Gastroesophageal sphincter (tissue), 4 donors: Measurements from ENCODE around the gene PHETA2. TPM values are rescaled to one million over a fixed set of nuclear protein-coding genes. Genes with fewer than 3 reads are reported as not detected.

ENCODE experiments used
- ATAC-seq: fragments of 150-250 bp; one replicate; pipeline ENCODE4 v1.9.1; 2016; ENCODE audit warnings: mild to moderate bottlenecking, moderate library complexity
- H3K27ac ChIP-seq, 4 donors: fragments of 200-600 bp; sonication (generic) in 3 of 4; 1 replicate in 3 of 4; 2 replicates in 1 of 4; pipeline ENCODE4 v1.5.1; 2016 to 2019
- H3K27me3 ChIP-seq: fragments of 200-600 bp; sonication (generic); one replicate; pipeline ENCODE4 v1.5.1; 2019
- H3K36me3 ChIP-seq, 2 donors: fragments of 200-600 bp; sonication (generic); one replicate each; pipeline ENCODE4 v1.5.1; 2019; ENCODE audit warnings: control low read depth in 1 of 2
- H3K4me1 ChIP-seq, 3 donors: fragments of 200-600 bp; sonication (generic); 1 replicate in 2 of 3; 2 replicates in 1 of 3; pipeline ENCODE4 v1.5.1; 2016 to 2019; ENCODE audit warnings: control low read depth in 2 of 3
- H3K4me3 ChIP-seq, 2 donors: fragments of 200-600 bp; sonication (generic); one replicate each; pipeline ENCODE4 v1.5.1; 2019; ENCODE audit warnings: mild to moderate bottlenecking in 1 of 2, moderate library complexity in 1 of 2
- H3K9me3 ChIP-seq, 3 donors: fragments of 200-600 bp; sonication (generic); one replicate each; pipeline ENCODE4 v1.5.1; 2017 to 2019; ENCODE audit warnings: control low read depth in 2 of 3
- EP300 ChIP-seq: sonication (generic); formaldehyde crosslinking; IDR thresholded peaks from one replicate; pipeline ENCODE4 v1.6.1; 2017; ENCODE audit warnings: antibody characterized with exemption, mild to moderate bottlenecking
- POLR2A ChIP-seq, 2 donors: fragments of 450-650 bp; IDR thresholded peaks; one replicate each; pipeline ENCODE4 v1.6.1; 2017; ENCODE audit warnings: antibody characterized with exemption in 2 of 2, mild to moderate bottlenecking in 2 of 2, moderate library complexity in 1 of 2
- POLR2AphosphoS5 ChIP-seq: sonication (generic); formaldehyde crosslinking; IDR thresholded peaks from one replicate; pipeline ENCODE4 v1.6.1; 2017; ENCODE audit warnings: antibody characterized with exemption
- WGBS, 2 donors: methylation state at CpG; one replicate each; pipeline ENCODE4 v1.1.5; 2018; ENCODE audit warnings: low coverage in 1 of 2; 5-methylcytosine and 5-hydroxymethylcytosine counted together
- total RNA-seq, 4 donors: library from RNA; depleted of rRNA; stranded (reverse); fragments of >200 nt; gene quantifications; one replicate each; pipeline ENCODE4 v1.1.0, GENCODE V29; 2016
- TF ChIP-seq, protein P1 (sequence below), 4 experiments: fragments of 200-600 bp in 2 of 4; fragments of 450-650 bp in 2 of 4; sonication (generic) in 1 of 4; IDR thresholded peaks; one replicate each; pipeline ENCODE4 v1.5.1; 2017 to 2019; ENCODE audit warnings: antibody characterized with exemption in 4 of 4, mild to moderate bottlenecking in 2 of 4, moderate library complexity in 2 of 4

PHETA2 gene
- total RNA-seq, 4 donors from 2014 or later, result 19.1 to 32.1 (median 21.1) TPM

- peaks cover 0 to 74% of the 10 kb centered on the region in 2 donors for H3K36me3 ChIP-seq
These were observed 13.6 kb upstream of the PHETA2 start for GRCh38 chr22:42060489-42060888.

DNA sequence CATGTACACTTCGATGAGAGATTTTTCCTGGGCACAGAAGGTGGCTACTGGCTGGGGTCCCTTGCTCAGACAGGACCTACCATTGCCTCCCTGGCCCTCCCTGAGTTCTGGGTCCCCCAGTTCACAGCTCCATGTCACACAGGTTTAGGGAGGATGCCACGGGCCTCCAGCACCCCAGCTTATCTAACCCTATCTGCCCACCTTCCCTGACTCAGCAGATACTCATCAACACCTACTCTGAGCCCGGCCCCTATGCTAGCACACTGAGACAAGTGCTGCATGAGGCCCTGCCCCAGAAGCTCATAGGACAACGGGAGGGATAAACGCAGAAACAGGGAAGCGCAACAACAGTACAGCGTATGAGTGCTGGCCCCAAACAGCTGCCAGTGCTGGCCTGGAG is 13.0 kb upstream of the PHETA2 start:
- Histone ChIP-seq H3K4me1 (no peaks in the 10 kb centered on the region), H3K27ac (no peak overlapping the region), H3K4me3 (no peak overlapping the region), H3K36me3 (peaks cover 0 to 80% of the 10 kb centered on the region in 2 donors), H3K27me3 (no peaks in the 10 kb centered on the region), H3K9me3 (peaks cover 0 to 9% (median 0%) of the 10 kb centered on the region in 3 donors)
- no peak for ATAC-seq
- WGBS, 2 donors, result 94 to 100% methylated on average over 3 of the region's 7 CpGs
- TF ChIP-seq, protein P1, sequence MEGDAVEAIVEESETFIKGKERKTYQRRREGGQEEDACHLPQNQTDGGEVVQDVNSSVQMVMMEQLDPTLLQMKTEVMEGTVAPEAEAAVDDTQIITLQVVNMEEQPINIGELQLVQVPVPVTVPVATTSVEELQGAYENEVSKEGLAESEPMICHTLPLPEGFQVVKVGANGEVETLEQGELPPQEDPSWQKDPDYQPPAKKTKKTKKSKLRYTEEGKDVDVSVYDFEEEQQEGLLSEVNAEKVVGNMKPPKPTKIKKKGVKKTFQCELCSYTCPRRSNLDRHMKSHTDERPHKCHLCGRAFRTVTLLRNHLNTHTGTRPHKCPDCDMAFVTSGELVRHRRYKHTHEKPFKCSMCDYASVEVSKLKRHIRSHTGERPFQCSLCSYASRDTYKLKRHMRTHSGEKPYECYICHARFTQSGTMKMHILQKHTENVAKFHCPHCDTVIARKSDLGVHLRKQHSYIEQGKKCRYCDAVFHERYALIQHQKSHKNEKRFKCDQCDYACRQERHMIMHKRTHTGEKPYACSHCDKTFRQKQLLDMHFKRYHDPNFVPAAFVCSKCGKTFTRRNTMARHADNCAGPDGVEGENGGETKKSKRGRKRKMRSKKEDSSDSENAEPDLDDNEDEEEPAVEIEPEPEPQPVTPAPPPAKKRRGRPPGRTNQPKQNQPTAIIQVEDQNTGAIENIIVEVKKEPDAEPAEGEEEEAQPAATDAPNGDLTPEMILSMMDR (IDR thresholded peaks at IDR 0.05), result no peak

More at GRCh38 chr22:42060489-42060888, 13.6 kb upstream of the PHETA2 start:
- no peak overlapping the region for H3K27ac ChIP-seq
- TF ChIP-seq POLR2A (IDR thresholded peaks at IDR 0.05) (no peak), POLR2AphosphoS5 (no peak), EP300 (no peak)
- no peak for ATAC-seq
- WGBS, 2 donors, result no CpG with 5 or more reads among the region's 5 CpGs
- H3K4me3 ChIP-seq, result no peak overlapping the region
- no peaks in the 10 kb centered on the region for H3K4me1 ChIP-seq
- H3K9me3 ChIP-seq, result peaks cover 0 to 9% (median 0%) of the 10 kb centered on the region in 3 donors
- no peaks in the 10 kb centered on the region for H3K27me3 ChIP-seq

GRCh38 chr22:42062506-42063170 is 11.4 kb upstream of the PHETA2 start:
- ATAC-seq, result no peak
- Histone ChIP-seq H3K9me3 (no peaks in the 10 kb centered on the region), H3K27ac (no peak overlapping the region), H3K27me3 (no peaks in the 10 kb centered on the region), H3K4me1 (no peaks in the 10 kb centered on the region), H3K4me3 (no peak overlapping the region), H3K36me3 (peaks cover 0 to 96% of the 10 kb centered on the region in 2 donors)
- WGBS, 2 donors, result 88 to 100% methylated on average over 1 to 3 of the region's 10 CpGs
- TF ChIP-seq, protein P1 (IDR thresholded peaks at IDR 0.05), result no peak
- no peak for TF ChIP-seq EP300
- TF ChIP-seq POLR2AphosphoS5, result no peak
- TF ChIP-seq POLR2A (IDR thresholded peaks at IDR 0.05), result no peak

DNA sequence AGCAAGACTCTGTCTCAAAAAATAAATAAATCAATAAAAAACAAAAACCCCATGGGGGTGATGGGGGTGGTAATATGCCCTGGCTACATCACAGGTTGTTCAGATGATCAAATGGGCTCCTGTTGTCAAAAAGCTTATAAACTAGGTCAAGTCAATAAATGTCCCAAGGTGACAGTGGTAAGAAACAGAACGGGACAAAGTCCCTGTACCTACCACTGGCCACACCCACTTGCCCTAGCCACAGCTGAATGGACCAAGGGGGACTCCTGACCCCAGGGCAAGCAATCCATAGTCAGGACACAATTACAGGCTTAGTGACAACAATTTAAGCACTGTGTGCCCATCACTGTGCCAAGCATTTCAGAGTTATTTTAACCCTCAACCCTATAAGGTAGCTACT is 9.4 kb upstream of the PHETA2 start:
- WGBS, 2 donors, result 80% methylated on average over 1 of the region's 1 CpG; no CpG with 5 or more reads in 1 of the 2 donors
- no peak overlapping the region for H3K4me3 ChIP-seq
- H3K9me3 ChIP-seq, result no peaks in the 10 kb centered on the region
- H3K4me1 ChIP-seq, result peaks cover 0 to 17% (median under 1%) of the 10 kb centered on the region in 3 donors
- no peak overlapping the region for H3K27ac ChIP-seq
- H3K27me3 ChIP-seq, result no peaks in the 10 kb centered on the region
- peaks cover 0 to 89% of the 10 kb centered on the region in 2 donors for H3K36me3 ChIP-seq
- no peak for ATAC-seq
- no peak for TF ChIP-seq EP300
- no peak for TF ChIP-seq POLR2A (IDR thresholded peaks at IDR 0.05)
- TF ChIP-seq, protein P1 (IDR thresholded peaks at IDR 0.05), result no peak
- TF ChIP-seq POLR2AphosphoS5, result no peak

GRCh38 chr22:42065438-42066125 is 8.5 kb upstream of the PHETA2 start:
- Histone ChIP-seq H3K27me3 (no peaks in the 10 kb centered on the region), H3K9me3 (no peaks in the 10 kb centered on the region), H3K4me1 (peaks cover 0 to 24% (median 6%) of the 10 kb centered on the region in 3 donors), H3K4me3 (no peak overlapping the region), H3K36me3 (peaks cover 0 to 79% of the 10 kb centered on the region in 2 donors), H3K27ac (no peak overlapping the region)
- ATAC-seq, result no peak
- no peak for TF ChIP-seq EP300
- 73 to 100% methylated on average over 1 to 4 of the region's 13 CpGs for WGBS, 2 donors
